ENCODE data around the gene KMT2E.

The KMT2E gene

GRCh38 chr7:104967595-104967994 is 46.4 kb upstream of the KMT2E start:
- H3K4me2 ChIP-seq (ENCODE audit: low read length, poor library complexity, severe bottlenecking) = no peak overlapping the region
- H2AFZ ChIP-seq (ENCODE audit: low read depth, low read length) = no peak overlapping the region
- H4K8ac ChIP-seq (ENCODE audit: low read length) = no peak overlapping the region
- no peak for DNase-seq
- H3K4me3 ChIP-seq (ENCODE audit: insufficient read depth in 1 of 2, low read depth in 1 of 2, low read length in 2 of 2) = no peak overlapping the region
- no peaks in the 10 kb centered on the region for H3K79me1 ChIP-seq (replicated peaks; ENCODE audit: low read length, poor library complexity, severe bottlenecking)
- WGBS = 93% methylated on average over 3 of the region's 4 CpGs
- H2BK15ac ChIP-seq (ENCODE audit: low read depth, poor library complexity, severe bottlenecking) = no peak overlapping the region
- no peaks in the 10 kb centered on the region for H3K9me3 ChIP-seq (ENCODE audit: control insufficient read depth, low read length)
- no peak overlapping the region for H3K23ac ChIP-seq (ENCODE audit: low read length in 2 of 2)
- H2BK12ac ChIP-seq (ENCODE audit: low read length in 2 of 2) = peak overlapping the region in 1 of 2 experiments; percentile 6
- no peak overlapping the region for H3K4ac ChIP-seq (ENCODE audit: low read depth in 1 of 2, low read length in 2 of 2)
- H2BK5ac ChIP-seq (ENCODE audit: low read depth, low read length, poor library complexity, severe bottlenecking) = no peak overlapping the region
- H3K4me1 ChIP-seq (ENCODE audit: control insufficient read depth, insufficient read depth, low read depth, low read length) = peaks cover 12% of the 10 kb centered on the region
- H2BK120ac ChIP-seq (ENCODE audit: low read depth, low read length) = no peak overlapping the region
- peak overlapping the region; percentile 57 for H3K9ac ChIP-seq (ENCODE audit: low read length)
- H3K18ac ChIP-seq (ENCODE audit: low read depth in 1 of 2, low read length in 2 of 2) = peak overlapping the region in 1 of 2 experiments; percentile 28
- no peak overlapping the region for H2AK5ac ChIP-seq (ENCODE audit: low read length, severe bottlenecking)
- no peak overlapping the region for H3K14ac ChIP-seq (ENCODE audit: low read length in 2 of 2)
- no peak overlapping the region for H3K27ac ChIP-seq (ENCODE audit: low read length, poor library complexity, severe bottlenecking)
- peaks cover 0 to 3% of the 10 kb centered on the region in 2 experiments for H3K36me3 ChIP-seq (ENCODE audit: control insufficient read depth in 1 of 2, insufficient read depth in 2 of 2, low read depth in 1 of 2, low read length in 2 of 2)
- H3K27me3 ChIP-seq (ENCODE audit: control insufficient read depth in 1 of 2, insufficient read depth in 1 of 2, low read length in 2 of 2) = no peaks in the 10 kb centered on the region
- no peak overlapping the region for H4K91ac ChIP-seq (ENCODE audit: low read length)

GRCh38 chr7:104968648-104969047 is 45.4 kb upstream of the KMT2E start:
- Histone ChIP-seq H3K4me3 (ENCODE audit: insufficient read depth in 1 of 2, low read depth in 1 of 2, low read length in 2 of 2) (no peak overlapping the region), H3K36me3 (ENCODE audit: control insufficient read depth in 1 of 2, insufficient read depth in 2 of 2, low read depth in 1 of 2, low read length in 2 of 2) (peaks cover 0 to 3% of the 10 kb centered on the region in 2 experiments), H3K23ac (ENCODE audit: low read length in 2 of 2) (no peak overlapping the region), H3K27me3 (ENCODE audit: control insufficient read depth in 1 of 2, insufficient read depth in 1 of 2, low read length in 2 of 2) (no peaks in the 10 kb centered on the region), H4K8ac (ENCODE audit: low read length) (no peak overlapping the region), H3K9me3 (ENCODE audit: control insufficient read depth, low read length) (no peaks in the 10 kb centered on the region), H3K4ac (ENCODE audit: low read depth in 1 of 2, low read length in 2 of 2) (no peak overlapping the region), H2BK5ac (ENCODE audit: low read depth, low read length, poor library complexity, severe bottlenecking) (no peak overlapping the region), H3K4me2 (ENCODE audit: low read length, poor library complexity, severe bottlenecking) (no peak overlapping the region), H3K18ac (ENCODE audit: low read depth in 1 of 2, low read length in 2 of 2) (no peak overlapping the region), H2AK5ac (ENCODE audit: low read length, severe bottlenecking) (no peak overlapping the region), H3K27ac (ENCODE audit: low read length, poor library complexity, severe bottlenecking) (no peak overlapping the region), H2BK12ac (ENCODE audit: low read length in 2 of 2) (no peak overlapping the region), H2BK15ac (ENCODE audit: low read depth, poor library complexity, severe bottlenecking) (no peak overlapping the region), H2AFZ (ENCODE audit: low read depth, low read length) (no peak overlapping the region), H2BK120ac (ENCODE audit: low read depth, low read length) (no peak overlapping the region), H4K91ac (ENCODE audit: low read length) (no peak overlapping the region), H3K9ac (ENCODE audit: low read length) (peak overlapping the region; percentile 57), H3K79me1 (replicated peaks; ENCODE audit: low read length, poor library complexity, severe bottlenecking) (no peaks in the 10 kb centered on the region), H3K14ac (ENCODE audit: low read length in 2 of 2) (no peak overlapping the region), H3K4me1 (ENCODE audit: control insufficient read depth, insufficient read depth, low read depth, low read length) (peaks cover 13% of the 10 kb centered on the region)
- no CpG with 5 or more reads among the region's 2 CpGs for WGBS
- no peak for DNase-seq

GRCh38 chr7:104969183-104969582 is 44.8 kb upstream of the KMT2E start:
- H3K36me3 ChIP-seq (ENCODE audit: control insufficient read depth in 1 of 2, insufficient read depth in 2 of 2, low read depth in 1 of 2, low read length in 2 of 2) = peaks cover 0 to 3% of the 10 kb centered on the region in 2 experiments
- no peak overlapping the region for H2BK15ac ChIP-seq (ENCODE audit: low read depth, poor library complexity, severe bottlenecking)
- no peak overlapping the region for H3K27ac ChIP-seq (ENCODE audit: low read length, poor library complexity, severe bottlenecking)
- WGBS = 90% methylated on average over 2 of the region's 2 CpGs
- no peak overlapping the region for H3K4ac ChIP-seq (ENCODE audit: low read depth in 1 of 2, low read length in 2 of 2)
- no peak overlapping the region for H2BK120ac ChIP-seq (ENCODE audit: low read depth, low read length)
- H4K8ac ChIP-seq (ENCODE audit: low read length) = no peak overlapping the region
- H2AFZ ChIP-seq (ENCODE audit: low read depth, low read length) = no peak overlapping the region
- H2BK5ac ChIP-seq (ENCODE audit: low read depth, low read length, poor library complexity, severe bottlenecking) = no peak overlapping the region
- no peak overlapping the region for H3K23ac ChIP-seq (ENCODE audit: low read length in 2 of 2)
- no peaks in the 10 kb centered on the region for H3K27me3 ChIP-seq (ENCODE audit: control insufficient read depth in 1 of 2, insufficient read depth in 1 of 2, low read length in 2 of 2)
- no peak overlapping the region for H2BK12ac ChIP-seq (ENCODE audit: low read length in 2 of 2)
- no peaks in the 10 kb centered on the region for H3K79me1 ChIP-seq (replicated peaks; ENCODE audit: low read length, poor library complexity, severe bottlenecking)
- no peak overlapping the region for H3K9ac ChIP-seq (ENCODE audit: low read length)
- DNase-seq = no peak
- no peak overlapping the region for H3K18ac ChIP-seq (ENCODE audit: low read depth in 1 of 2, low read length in 2 of 2)
- no peak overlapping the region for H3K4me2 ChIP-seq (ENCODE audit: low read length, poor library complexity, severe bottlenecking)
- no peak overlapping the region for H2AK5ac ChIP-seq (ENCODE audit: low read length, severe bottlenecking)
- H3K9me3 ChIP-seq (ENCODE audit: control insufficient read depth, low read length) = no peaks in the 10 kb centered on the region
- H3K14ac ChIP-seq (ENCODE audit: low read length in 2 of 2) = no peak overlapping the region
- no peak overlapping the region for H3K4me3 ChIP-seq (ENCODE audit: insufficient read depth in 1 of 2, low read depth in 1 of 2, low read length in 2 of 2)
- H3K4me1 ChIP-seq (ENCODE audit: control insufficient read depth, insufficient read depth, low read depth, low read length) = peaks cover 11% of the 10 kb centered on the region
- H4K91ac ChIP-seq (ENCODE audit: low read length) = no peak overlapping the region

GRCh38 chr7:104971290-104972071 is 42.5 kb upstream of the KMT2E start:
- peak overlapping the region in 1 of 2 experiments; percentile 70 for H2BK12ac ChIP-seq (ENCODE audit: low read length in 2 of 2)
- H3K36me3 ChIP-seq (ENCODE audit: control insufficient read depth in 1 of 2, insufficient read depth in 2 of 2, low read depth in 1 of 2, low read length in 2 of 2) = no peaks in the 10 kb centered on the region
- peak overlapping the region in 1 of 2 experiments; percentile 72 for H3K18ac ChIP-seq (ENCODE audit: low read depth in 1 of 2, low read length in 2 of 2)
- peaks cover 13% of the 10 kb centered on the region for H3K4me1 ChIP-seq (ENCODE audit: control insufficient read depth, insufficient read depth, low read depth, low read length)
- DNase-seq = no peak
- peak overlapping the region; percentile 42 for H3K27ac ChIP-seq (ENCODE audit: low read length, poor library complexity, severe bottlenecking)
- no peak overlapping the region for H4K8ac ChIP-seq (ENCODE audit: low read length)
- no peak overlapping the region for H3K4ac ChIP-seq (ENCODE audit: low read depth in 1 of 2, low read length in 2 of 2)
- no peak overlapping the region for H3K23ac ChIP-seq (ENCODE audit: low read length in 2 of 2)
- no peak overlapping the region for H3K4me2 ChIP-seq (ENCODE audit: low read length, poor library complexity, severe bottlenecking)
- no peak overlapping the region for H2BK5ac ChIP-seq (ENCODE audit: low read depth, low read length, poor library complexity, severe bottlenecking)
- H2BK120ac ChIP-seq (ENCODE audit: low read depth, low read length) = no peak overlapping the region
- H3K4me3 ChIP-seq (ENCODE audit: insufficient read depth in 1 of 2, low read depth in 1 of 2, low read length in 2 of 2) = no peak overlapping the region
- peak overlapping the region; percentile 72 for H2AK5ac ChIP-seq (ENCODE audit: low read length, severe bottlenecking)
- no peak overlapping the region for H4K91ac ChIP-seq (ENCODE audit: low read length)
- WGBS = 90% methylated on average over 3 of the region's 3 CpGs
- H2AFZ ChIP-seq (ENCODE audit: low read depth, low read length) = no peak overlapping the region
- H3K9me3 ChIP-seq (ENCODE audit: control insufficient read depth, low read length) = no peaks in the 10 kb centered on the region
- no peak overlapping the region for H3K14ac ChIP-seq (ENCODE audit: low read length in 2 of 2)
- no peaks in the 10 kb centered on the region for H3K27me3 ChIP-seq (ENCODE audit: control insufficient read depth in 1 of 2, insufficient read depth in 1 of 2, low read length in 2 of 2)
- no peak overlapping the region for H2BK15ac ChIP-seq (ENCODE audit: low read depth, poor library complexity, severe bottlenecking)
- H3K79me1 ChIP-seq (replicated peaks; ENCODE audit: low read length, poor library complexity, severe bottlenecking) = no peaks in the 10 kb centered on the region
- H3K9ac ChIP-seq (ENCODE audit: low read length) = peak overlapping the region; percentile 65

Data from mesenchymal stem cell (in vitro differentiated cells and primary cell).